ENCODE measurements around the gene CACNA2D4.

Gene CACNA2D4

DNA sequence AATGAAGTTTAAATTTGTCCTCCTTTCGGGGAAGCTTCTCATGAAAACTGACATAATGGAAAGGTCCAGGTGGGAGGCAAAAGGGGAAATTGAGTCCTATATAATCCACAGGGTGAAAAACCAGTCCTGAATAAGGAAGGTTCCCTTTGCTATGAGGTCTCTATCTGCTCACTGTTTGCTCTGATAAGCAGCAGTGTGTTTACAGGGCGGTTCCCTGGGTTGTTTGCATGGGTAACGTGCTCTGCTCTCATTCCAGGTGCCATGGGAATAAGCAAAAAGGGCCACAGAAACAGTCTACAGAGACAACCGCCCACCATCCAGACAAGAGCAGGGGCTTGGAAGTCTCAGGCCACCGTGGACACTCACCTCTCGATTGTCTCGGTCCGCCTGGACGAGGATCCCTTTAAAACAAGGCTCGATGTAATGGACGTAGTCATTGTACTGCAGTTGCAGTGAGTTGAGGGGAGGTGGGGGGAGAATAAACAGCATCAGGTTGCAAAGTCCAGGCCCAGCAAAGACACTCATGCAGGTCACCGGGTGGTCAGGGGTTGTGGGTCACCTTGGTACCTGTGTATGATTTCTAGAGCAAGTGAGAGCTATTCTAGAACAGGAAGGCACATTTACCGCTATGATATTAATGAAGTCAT, 32.7 kb downstream of the CACNA2D4 start:
- no peak for DNase-seq

DNA sequence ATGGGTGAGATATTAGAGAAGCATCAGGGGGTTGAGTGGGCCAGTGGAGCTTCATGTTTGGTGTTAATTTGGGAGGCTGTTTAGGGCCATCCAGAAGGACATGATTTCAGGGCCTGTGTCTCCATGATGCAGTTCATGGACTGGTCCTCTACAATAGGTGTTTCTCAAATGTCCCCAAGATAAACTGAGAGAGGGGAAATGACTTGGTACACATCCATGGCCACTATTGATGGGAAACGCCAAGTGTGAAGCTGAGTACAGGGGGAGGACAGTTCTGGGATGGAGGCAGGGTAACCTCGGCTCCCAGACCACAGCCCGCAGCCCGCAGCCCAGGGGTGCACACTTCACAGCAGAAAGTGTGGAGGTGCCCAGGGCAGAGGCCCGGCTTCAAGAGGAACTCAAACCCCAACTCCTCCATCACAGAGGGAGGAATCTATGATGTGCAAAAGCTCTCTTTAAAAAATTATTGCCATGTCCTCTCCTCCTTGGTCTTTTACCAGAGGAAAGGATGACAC, 33.3 kb downstream of the CACNA2D4 start:
- DNase-seq, result no peak

DNA sequence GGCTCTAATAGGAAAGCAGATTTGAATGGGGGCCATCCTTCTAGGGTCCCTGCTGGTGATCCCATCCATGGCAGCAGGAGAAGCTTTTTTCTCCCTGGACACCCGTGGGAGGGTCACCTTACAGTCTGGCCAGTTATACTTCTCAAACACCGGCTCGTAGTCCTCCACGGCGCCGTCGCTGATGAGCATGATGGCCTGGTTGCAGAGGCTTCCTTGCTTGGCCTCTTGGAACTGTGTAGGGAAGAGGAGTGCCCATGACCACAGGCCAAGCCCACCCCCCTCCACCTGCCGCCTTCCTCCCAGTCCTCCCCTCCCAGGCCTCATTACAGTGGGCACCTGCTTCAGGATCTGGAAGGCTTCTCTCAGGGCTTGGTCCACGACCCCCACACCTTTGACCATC, 33.8 kb downstream of the CACNA2D4 start:
- no peak for DNase-seq

DNA sequence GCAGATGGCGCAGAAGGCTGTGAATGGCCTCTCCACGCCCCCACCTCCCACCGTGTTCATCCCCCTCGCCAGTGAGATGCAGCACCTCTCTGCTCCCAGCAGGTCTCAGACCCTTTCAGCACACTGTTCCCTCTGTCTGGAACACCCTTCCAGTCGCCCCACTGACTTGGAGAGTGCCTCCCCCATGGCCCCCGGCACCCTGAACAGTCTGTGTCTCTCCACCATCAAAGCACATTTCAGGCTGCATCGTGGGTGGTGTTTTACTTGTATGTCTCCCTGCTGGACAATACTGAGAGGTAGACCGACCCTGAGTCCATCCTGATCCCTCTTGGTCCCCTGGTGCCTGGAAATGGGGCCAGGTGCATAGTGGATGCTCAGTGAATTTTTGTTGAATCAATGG, 34.9 kb downstream of the CACNA2D4 start:
- DNase-seq, result no peak

DNA sequence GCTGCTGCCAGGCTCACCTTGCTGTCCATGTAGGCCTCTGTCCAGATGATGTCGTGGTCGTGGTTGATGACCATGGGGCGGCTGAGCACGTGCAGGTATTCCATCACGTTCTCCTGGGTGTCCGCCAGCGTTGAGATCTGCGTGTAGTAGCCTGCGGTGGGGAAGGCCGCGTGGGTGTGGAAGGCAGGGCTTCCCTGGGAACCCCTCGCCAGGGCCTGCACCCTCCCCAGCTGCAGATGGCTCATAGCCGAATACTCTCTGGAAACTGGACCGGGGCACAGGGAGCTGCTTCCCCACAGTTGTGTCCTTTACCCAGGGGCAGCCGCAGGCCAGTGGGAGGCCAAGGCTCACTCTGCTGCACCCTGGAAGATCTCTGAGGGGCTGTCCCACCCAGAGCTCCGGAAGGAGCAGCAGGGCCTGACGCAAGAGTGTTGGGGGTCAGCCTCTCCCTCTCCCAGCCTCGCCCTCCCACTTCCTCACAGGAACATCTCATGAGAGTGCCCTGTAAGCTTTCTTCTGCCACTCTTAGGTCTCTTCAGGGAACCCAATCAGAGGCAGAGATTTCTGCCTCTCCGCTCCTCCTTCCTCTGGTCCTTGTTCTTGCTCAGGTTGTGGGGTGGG, 35.5 kb downstream of the CACNA2D4 start:
- no peak for DNase-seq

DNA sequence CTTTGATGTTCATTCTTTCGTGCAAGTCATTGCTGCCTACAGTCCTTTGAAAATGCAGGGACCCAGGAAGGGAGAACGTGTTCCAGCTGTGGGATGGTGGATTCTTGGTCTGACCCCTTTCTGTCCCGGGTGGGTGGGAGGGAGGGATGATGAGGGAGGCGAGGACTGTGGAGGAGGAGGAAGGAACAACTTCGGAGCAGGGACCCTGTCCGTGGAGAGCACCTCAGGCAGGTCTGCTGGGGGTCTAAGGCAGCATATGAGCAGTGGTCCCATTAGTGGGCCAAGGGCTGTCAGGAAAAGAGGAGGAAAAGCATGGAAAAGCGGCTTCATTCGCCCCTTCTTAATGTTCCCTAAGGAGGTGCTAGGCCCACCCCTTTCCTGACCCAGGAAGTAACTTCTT, 36.0 kb downstream of the CACNA2D4 start:
- DNase-seq, result no peak

DNA sequence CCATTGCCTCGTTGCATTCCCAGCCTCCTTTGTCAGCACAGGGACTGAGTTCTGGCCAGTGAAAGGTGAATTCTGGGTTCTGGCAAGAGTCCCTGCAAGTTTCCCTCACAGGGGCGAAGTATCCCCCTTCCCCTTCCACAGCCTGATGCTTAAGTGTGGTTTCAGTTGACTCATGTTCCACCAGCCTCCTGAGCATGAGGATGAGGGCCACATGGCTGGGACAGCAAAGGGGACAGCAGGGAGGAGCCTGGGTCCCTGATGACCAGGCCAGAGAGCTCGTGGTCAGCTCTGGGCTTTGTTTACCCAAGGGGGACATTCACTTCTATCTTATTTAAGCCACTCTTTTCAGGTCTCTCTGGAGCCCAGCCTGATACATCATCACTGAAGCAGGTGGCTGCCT, 36.5 kb downstream of the CACNA2D4 start:
- no peak for DNase-seq

DNA sequence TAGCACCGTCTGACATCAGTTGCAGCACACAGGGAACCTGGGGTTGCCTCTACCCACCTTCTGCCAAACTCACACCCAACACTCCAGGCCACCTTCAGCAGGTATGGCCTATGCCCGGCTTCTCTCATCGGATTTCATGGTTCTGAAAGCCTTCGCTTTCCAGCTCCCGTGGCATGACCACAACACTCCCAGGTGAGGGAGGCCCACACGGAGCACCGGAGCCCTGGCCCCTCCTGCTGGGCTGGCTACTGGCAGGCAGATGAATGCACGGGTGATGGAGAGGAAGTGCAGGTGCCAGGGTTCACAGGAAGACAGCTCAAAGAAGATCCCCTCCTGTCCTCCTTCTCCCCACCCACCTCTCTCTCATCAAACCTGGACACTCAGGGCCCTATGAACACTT, 37.2 kb downstream of the CACNA2D4 start:
- no peak for DNase-seq

DNA sequence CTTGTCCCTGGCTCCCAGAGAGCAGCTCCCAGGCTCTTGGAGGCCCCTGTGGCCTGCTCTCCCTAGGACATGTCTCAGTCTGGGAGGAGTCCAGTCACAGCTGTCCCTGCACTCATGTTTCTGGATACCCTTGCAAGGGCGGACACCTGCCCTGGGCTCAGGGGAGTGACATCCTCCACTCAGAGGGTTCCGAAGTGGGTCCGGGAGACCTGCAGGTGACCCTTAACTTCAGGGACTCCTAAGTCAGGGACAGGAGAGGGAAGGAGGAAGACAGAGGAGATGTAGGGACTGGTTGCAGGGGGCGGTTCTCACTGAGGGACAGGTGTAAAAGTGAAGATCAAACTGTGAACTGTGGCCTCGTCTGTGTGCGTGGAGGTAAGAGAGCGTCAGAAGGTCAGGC, 37.6 kb downstream of the CACNA2D4 start:
- DNase-seq, result no peak

DNA sequence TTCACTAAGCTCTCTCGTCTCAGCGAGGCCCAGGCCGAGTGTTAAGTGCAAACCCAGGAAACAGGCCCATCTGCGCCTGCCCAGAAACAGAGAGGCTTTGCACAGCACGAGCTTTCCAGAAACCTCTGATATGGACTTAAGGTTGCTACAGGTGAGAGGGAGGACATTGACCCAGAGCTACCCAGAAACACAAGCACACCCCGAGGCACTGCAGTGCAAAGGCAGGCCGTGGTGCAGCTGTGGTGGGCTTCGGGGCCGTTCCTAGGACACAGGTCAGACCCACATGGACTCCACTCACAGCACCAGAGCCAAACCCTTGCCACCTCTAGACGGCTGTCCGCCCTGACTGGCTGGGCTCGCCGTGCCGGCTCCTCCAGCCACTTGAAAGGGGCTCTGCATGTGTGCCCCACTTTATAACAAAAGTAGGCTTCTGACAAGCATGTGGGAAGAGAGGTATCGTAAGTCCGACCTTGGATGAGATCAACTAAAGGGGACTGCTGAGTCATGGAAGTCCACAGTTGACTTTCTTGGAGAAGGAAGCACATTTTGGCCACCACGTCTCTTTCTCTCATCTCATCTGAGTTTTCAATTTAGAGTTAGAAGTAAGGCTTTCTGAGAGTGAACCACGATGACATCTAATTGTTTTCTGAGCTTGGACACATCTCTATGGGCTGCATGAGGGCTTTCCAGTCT, 38.2 kb downstream of the CACNA2D4 start:
- DNase-seq, result no peak

DNA sequence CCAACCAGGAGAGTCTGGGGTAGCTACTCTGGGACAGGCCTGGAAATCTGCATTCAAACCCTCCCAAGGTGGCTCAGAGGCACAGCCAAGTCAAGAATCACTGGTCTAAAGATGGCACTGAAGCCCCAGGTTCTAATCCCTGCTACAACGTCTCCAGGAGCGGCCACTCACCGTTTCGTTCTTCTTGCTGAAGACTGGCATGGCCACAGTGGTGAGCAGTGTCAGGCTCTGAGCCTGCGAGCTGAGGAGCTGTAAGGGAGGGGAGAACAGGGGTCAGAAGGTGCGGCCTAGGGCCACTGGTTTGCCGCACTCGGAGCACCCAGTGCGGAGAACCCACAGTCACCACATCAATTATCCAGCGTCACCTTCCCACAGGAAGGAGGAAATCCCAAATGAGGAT, 38.8 kb downstream of the CACNA2D4 start:
- no peak for DNase-seq

DNA sequence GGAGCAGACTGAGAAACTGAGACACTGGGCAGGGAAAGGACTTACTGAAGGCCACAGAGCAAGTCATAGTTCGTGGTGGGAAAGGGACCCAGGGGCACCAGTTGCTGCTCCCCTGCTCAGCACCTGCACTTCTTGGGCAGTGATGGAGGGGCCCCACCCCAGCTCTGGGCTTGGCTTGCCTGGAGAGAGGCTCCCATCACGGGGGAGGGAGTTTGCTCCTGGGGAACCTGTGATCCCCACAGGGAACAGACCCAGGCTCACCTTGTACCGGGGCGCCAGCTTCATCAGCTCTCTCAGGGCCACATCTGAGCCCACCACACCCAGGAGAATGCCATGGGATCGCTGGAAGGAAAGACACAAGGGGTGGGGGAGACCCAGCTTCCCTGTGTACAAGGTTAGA, 39.8 kb downstream of the CACNA2D4 start:
- no peak for DNase-seq

DNA sequence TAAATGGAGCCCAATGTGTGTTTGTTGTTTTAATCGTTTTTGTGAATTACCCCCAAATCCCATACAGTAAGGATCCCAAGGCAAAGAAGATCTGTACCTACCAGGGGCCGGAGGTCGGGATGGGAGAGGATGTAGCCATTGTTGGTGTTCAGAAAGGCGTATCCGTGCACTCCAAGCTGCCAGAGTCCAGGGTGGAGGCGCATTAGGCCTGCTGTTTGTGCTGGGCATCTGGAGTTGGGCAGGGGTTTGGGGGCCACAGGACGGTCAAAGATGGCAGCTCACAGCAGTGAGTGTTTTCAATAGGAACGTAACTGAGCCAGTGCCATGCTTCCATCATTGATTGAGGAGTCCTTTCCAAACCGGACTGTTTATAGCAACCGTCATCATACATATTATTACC, 40.2 kb downstream of the CACNA2D4 start:
- DNase-seq, result no peak

DNA sequence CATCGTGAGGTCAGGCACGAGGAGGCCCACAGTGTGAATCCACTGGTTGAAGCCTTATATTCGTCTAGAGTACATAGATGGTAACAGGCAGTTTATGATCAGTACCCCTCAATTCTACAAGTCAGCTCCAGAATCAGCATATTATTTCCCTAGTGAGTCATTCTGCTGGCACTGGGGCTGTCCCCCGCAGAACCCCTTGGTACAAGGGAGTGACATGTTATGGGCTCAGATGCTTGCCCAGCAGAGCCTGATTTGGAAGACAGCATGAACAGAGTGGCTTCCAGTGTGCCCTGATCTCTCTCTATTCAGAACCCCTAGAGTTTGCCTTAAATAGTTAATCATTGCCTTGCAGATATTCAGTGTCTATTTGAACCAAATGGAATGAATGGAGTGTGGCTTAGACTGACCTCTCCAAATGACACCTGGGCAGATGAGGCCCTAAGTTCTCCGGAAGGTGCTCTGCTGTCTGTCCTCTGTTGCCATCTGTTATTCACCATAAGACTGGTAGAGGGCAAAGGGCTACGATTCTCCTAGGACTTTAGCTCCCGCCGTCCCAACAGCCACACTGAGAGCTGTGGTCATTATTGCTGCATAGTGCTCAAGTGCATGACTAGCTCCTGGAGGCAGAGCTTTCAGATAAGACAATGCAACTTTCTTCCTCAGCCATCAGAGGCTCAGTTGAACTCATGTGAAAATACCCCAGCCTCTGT, 41.1 kb downstream of the CACNA2D4 start:
- no peak for DNase-seq

DNA sequence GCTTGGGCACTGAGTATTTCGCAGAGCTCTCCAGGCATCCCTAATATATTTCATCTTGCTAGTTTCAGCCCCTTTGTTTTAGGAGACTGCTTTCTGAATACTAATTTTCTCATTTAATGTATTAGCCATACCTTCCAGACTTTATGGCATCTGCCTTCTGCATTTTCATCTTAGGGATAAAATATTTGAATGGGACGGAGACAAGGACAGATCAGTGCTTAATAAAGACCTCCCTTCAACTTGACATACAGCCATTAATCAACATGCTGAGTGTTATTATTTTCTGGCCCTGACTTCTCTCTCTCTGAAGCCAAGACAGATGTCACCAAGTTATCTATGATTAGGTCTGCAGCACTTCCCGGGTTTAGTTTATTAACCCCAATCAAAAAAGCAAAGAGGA, 42.4 kb downstream of the CACNA2D4 start:
- DNase-seq, result no peak

DNA sequence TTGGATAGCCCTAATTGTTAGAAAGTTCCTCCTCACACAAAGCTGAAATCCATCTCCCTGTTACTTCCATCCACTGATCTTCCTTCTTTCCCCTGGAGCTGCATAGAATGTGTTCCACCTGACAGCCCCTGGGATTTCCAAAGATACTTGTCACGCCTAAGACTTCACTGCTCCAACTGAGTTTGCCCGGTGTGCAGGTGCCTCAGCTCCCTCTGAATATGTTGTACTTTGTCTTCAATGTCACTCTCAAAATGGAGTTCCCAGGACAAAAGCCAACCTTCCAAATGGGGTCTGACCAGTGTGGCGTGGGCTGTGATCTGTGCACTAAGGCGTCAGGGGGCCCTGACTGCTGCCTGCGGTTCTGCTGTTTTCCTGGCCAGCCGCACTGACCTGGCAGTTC, 42.8 kb downstream of the CACNA2D4 start:
- DNase-seq, result no peak

DNA sequence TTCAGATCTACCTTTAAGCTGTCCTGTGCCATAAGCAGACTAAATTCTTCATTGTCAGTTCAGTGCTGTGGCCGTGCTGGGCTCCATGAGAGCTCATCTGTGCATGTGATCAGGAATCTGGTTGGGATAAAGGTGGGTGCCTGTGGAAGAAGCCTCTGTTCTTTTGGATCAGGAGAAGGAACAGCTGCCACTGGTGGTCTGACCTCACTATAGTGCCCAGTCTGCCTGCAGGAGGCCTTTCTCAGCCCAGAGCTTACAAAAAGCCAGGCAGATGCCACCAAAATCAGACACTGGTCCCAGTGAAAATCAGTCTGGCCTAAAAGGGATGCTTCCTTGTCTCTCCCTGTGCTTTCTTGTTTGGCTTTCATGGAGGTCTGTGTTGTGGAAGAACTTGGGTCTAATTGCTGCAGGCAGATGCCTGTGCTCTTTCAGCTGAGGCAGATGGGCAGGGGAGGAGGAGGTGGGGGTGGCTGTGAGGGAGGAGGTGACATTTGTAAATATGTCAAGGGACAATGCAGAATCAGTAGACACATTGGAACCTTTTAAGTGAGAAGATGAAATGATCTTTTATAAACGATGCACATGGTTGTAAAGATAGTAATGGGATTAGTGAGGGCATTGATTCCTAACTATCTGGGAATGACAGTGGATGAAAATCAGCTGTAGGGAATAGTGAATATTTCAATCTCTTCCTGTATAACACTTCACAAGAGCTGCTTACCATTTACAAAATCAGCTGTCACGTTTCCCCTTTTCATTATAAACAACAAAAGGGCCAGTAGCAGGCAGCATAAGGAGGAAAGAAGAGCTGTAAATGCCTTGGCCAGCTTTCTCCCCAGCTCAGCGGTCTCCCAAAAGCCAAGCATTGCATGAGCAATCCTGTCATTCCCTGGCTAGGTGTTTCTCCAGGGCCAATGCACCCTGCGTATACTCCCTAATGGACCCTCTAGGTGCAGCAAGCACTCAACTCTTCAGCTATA, 44.6 kb downstream of the CACNA2D4 start:
- DNase-seq, result no peak

DNA sequence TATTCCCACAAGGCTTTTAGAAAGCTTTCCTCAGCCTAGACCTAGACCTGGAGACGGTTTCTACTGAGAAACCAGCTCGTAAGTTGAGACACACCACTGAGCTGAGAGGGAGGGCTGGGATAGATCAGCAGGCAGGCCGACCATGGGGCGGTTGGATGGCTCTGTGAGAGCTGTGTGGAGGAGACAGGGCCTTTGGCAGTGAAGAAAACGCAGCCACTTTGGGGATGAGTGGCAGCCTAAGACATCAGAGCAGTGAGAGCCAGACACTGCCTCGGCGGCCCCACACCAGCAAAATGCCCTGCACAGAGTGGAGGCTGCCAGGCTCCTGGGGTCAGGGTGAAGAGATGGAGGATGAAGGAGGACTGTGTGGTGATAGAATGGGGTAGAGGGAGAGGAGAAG, 46.0 kb downstream of the CACNA2D4 start:
- DNase-seq, result no peak

DNA sequence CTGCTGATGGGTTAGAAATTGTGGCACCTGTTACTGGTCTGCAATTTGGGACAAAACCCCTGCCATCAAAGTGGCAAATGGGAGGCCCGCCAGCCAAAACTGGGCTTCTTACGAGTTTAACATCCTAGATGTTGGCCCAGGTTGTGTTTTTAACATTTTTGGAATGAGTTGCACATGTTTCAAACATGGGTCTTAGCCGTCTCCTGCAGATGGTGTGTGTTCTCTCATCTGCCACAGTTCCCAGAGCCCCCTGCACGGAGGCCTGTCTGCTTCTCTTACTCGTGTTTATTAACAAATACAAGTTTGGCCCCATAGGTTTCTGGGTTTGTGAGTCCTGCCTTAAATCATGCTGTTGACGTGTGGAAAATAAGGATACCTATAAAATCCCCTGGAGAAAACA, 46.5 kb downstream of the CACNA2D4 start:
- DNase-seq, result no peak

DNA sequence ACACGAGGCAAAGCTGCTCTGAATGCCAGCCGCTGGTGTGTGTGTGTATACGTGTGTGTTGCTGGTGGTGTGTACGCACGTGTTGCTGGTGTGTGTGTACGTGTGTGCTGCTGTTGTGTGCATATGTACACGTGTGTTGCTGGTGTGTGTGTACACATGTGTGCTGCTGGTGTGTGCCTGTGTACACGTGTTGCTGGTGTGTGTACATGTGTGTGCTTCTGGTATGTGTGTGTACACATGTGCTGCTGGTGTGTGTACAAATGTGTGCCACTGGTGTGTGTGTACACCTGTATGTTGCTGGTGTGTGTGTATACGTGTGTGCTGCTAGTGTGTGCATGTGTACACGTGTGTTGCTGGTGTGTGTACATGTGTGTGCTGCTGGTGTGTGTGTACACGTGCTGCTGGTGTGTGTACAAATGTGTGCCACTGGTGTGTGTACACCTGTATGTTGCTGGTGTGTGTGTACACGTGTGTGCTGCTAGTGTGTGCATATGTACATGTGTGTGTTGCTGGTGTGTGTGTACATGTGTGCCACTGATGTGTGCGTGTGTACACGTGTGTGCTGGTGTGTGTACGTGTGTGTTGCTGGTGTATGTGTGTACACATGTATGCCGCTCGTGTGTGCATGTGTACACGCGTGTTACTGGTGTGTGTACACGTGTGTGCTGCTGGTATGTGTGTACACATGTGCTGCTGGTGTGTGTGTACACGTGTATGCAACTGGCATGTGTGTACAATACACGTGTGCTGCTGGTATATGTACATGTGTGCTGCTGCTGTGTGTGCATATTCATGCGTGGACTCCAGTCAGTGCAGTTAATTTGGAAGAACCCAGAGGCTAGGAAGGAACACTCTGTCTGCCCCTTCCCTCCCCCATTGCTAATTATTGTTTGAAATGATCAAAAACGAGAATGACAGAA, 47.2 kb downstream of the CACNA2D4 start:
- DNase-seq, result no peak

DNA sequence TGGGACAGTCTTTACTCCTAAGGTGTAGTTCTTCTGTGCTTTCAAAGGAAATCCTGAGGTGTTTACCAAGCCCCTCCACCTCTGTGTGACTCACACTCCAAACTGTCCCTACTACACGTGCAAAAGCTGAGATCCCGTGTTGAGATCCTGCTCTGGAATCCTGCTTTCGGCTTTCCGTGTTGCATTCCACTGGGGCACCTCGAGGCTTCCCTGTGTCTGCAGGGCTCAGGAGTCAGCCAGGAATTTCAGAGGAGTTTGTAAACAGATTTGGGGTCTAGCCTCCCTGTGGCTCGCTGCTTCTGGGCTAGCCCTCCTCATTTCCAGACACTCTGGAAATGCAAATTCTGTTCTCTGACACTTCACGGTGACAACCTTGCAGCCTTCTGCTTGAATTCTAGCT, 48.4 kb downstream of the CACNA2D4 start:
- no peak for DNase-seq

Data from NCI-H1436 (cell line).